ENCODE results near the gene KLB.
A peak's percentile ranks its signal among the peaks of the same experiment; 100 is the strongest.

GRCh38 chr4:39435659-39436563 lies 29.2 kb downstream of the KLB start:
- TF ChIP-seq CTCF (conservative IDR thresholded peaks at IDR 0.05; ENCODE audit: low read depth in 2 of 2) (peak; percentile 69 to 76), POLR2AphosphoS5 (IDR thresholded peaks at IDR 0.05; ENCODE audit: low read depth) (no peak), EZH2phosphoT487 (IDR thresholded peaks at IDR 0.05; ENCODE audit: unreplicated experiment) (no peak), REST (IDR thresholded peaks at IDR 0.05; ENCODE audit: unreplicated experiment) (no peak), EZH2 (IDR thresholded peaks at IDR 0.05; ENCODE audit: low read depth, unreplicated experiment) (no peak), ZNF114 (CRISPR knock-in tag; IDR thresholded peaks at IDR 0.05) (no peak), ZNF331 (CRISPR knock-in tag; IDR thresholded peaks at IDR 0.05; ENCODE audit: low read depth) (no peak), JUNB (IDR thresholded peaks at IDR 0.05; ENCODE audit: unreplicated experiment) (no peak), CREB1 (CRISPR knock-in tag; IDR thresholded peaks at IDR 0.05; ENCODE audit: low read depth) (no peak), NANOG (IDR thresholded peaks at IDR 0.05; ENCODE audit: borderline replicate concordance) (no peak), ZNF462 (CRISPR knock-in tag; IDR thresholded peaks at IDR 0.05) (no peak)
